ENCODE data around the gene LYL1. TPM values are rescaled to one million over a fixed set of nuclear protein-coding genes. Genes with fewer than 3 reads are reported as not detected.

Gene LYL1
- total and polyA plus RNA-seq, 9 of the 15 experiments (the other 6 are each of a cell fraction or from before 2014, with no cell fraction given): 1.3 to 266 (median 34.0) TPM

GRCh38 chr19:13151605-13152355 is 49.1 kb upstream of the LYL1 start (continued):
- TF ChIP-seq ZNF407 (IDR thresholded peaks at IDR 0.05; ENCODE audit: low read depth): no peak
- no peak for TF ChIP-seq RBM25 (IDR thresholded peaks at IDR 0.05; ENCODE audit: low read depth, low read length, severe bottlenecking)
- TF ChIP-seq DACH1 (IDR thresholded peaks at IDR 0.05; ENCODE audit: partially characterized antibody): no peak
- TF ChIP-seq KLF1 (tag; IDR thresholded peaks at IDR 0.05): peak; percentile 90
- peak; percentile 88 for TF ChIP-seq TAF1 (IDR thresholded peaks at IDR 0.05; ENCODE audit: control insufficient read depth, extremely low read depth, insufficient read depth, low read length, severe bottlenecking)
- TF ChIP-seq, protein P1, sequence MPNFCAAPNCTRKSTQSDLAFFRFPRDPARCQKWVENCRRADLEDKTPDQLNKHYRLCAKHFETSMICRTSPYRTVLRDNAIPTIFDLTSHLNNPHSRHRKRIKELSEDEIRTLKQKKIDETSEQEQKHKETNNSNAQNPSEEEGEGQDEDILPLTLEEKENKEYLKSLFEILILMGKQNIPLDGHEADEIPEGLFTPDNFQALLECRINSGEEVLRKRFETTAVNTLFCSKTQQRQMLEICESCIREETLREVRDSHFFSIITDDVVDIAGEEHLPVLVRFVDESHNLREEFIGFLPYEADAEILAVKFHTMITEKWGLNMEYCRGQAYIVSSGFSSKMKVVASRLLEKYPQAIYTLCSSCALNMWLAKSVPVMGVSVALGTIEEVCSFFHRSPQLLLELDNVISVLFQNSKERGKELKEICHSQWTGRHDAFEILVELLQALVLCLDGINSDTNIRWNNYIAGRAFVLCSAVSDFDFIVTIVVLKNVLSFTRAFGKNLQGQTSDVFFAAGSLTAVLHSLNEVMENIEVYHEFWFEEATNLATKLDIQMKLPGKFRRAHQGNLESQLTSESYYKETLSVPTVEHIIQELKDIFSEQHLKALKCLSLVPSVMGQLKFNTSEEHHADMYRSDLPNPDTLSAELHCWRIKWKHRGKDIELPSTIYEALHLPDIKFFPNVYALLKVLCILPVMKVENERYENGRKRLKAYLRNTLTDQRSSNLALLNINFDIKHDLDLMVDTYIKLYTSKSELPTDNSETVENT (CRISPR knock-in tag; IDR thresholded peaks at IDR 0.05): peak; percentile 93
- TF ChIP-seq RBM34 (IDR thresholded peaks at IDR 0.05; ENCODE audit: borderline replicate concordance, insufficient read depth, low read length): no peak
- TF ChIP-seq RFX5 (IDR thresholded peaks at IDR 0.05; ENCODE audit: low read depth, low read length): no peak
- TF ChIP-seq SAFB (IDR thresholded peaks at IDR 0.05; ENCODE audit: borderline replicate concordance, low read depth, low read length): peak; percentile 89
- TF ChIP-seq ZBTB7A (IDR thresholded peaks at IDR 0.05; ENCODE audit: borderline replicate concordance, control insufficient read depth, low read depth, low read length): peak; percentile 88
- no peak for TF ChIP-seq SMAD2 (IDR thresholded peaks at IDR 0.05; ENCODE audit: low read depth, low read length)
- 0 out of 2 replicates have a peak, but pooled peaks have one; percentile 59 for TF ChIP-seq MED1 (CRISPR knock-in tag; IDR thresholded peaks at IDR 0.05; ENCODE audit: borderline replicate concordance)
- TF ChIP-seq MAZ (CRISPR knock-in tag; conservative IDR thresholded peaks at IDR 0.05 in 1 of 2, IDR thresholded peaks at IDR 0.05 in 1 of 2): peak; percentile 64 to 87
- no peak for TF ChIP-seq ZNF431 (CRISPR knock-in tag; IDR thresholded peaks at IDR 0.05)
- TF ChIP-seq TCF7L2 (IDR thresholded peaks at IDR 0.05; ENCODE audit: low read depth, low read length): no peak
- TF ChIP-seq, protein P2, sequence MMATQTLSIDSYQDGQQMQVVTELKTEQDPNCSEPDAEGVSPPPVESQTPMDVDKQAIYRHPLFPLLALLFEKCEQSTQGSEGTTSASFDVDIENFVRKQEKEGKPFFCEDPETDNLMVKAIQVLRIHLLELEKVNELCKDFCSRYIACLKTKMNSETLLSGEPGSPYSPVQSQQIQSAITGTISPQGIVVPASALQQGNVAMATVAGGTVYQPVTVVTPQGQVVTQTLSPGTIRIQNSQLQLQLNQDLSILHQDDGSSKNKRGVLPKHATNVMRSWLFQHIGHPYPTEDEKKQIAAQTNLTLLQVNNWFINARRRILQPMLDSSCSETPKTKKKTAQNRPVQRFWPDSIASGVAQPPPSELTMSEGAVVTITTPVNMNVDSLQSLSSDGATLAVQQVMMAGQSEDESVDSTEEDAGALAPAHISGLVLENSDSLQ (IDR thresholded peaks at IDR 0.05): 0 out of 2 replicates have a peak, but pooled peaks have one; percentile 50

All from K562 (cell line).